A549 treated with AZD2906 at 1 μM for 4 hours (cell line): ENCODE data around the gene ENGASE. TPM values are rescaled to one million over a fixed set of nuclear protein-coding genes. Genes with fewer than 3 reads are reported as not detected.

Experiments used
- total RNA-seq: library from RNA; stranded (reverse); fragments of 200-300 nt; extraction: Qiagen RNA extraction; gene quantifications from 5 replicates; pipeline ENCODE4 v1.2.3, GENCODE V29; 2022

The ENGASE gene
- 9.6 to 20.0 TPM (median 13.7 TPM) in 5 replicates for total RNA-seq

GRCh38 chr17:79074649-79075445 is at the start of gene ENGASE:
ENGASE (plus strand) TSS chr17:79074824; CDS start chr17:79074945, 121 bp downstream.

Other genes starting within 250 kb of the ENGASE start
- 51.6 to 59.2 TPM (median 52.4 TPM) in 5 replicates for gene USP36, start 234.0 kb upstream of the ENGASE start, total RNA-seq
- gene CEP295NL, start 171.6 kb upstream of the ENGASE start, total RNA-seq, result 0.25 to 0.48 TPM (median 0.26 TPM) in 5 replicates
- gene TIMP2, start 149.4 kb upstream of the ENGASE start, total RNA-seq, result 190 to 244 TPM (median 213 TPM) in 5 replicates
- gene LGALS3BP, start 94.9 kb upstream of the ENGASE start, total RNA-seq, result 69.9 to 86.6 TPM (median 83.4 TPM) in 5 replicates
- gene CANT1, start 65.1 kb upstream of the ENGASE start, total RNA-seq, result 81.0 to 84.2 TPM (median 83.9 TPM) in 5 replicates
- gene C1QTNF1, start 50.7 kb upstream of the ENGASE start, total RNA-seq, result 57.9 to 66.6 TPM (median 59.1 TPM) in 5 replicates